Measurements from ENCODE around the gene TMEM238. TPM values are rescaled to one million over a fixed set of nuclear protein-coding genes. Genes with fewer than 3 reads are reported as not detected.

The TMEM238 gene
- total RNA-seq, 2 experiments from 2014 or later = 5.9 to 6.3 TPM

Other genes with a start within 250 kb of the TMEM238 start
- under 1 TPM; 0.47 to 0.50 TPM for gene TNNT1, start 235.1 kb downstream of the TMEM238 start, total RNA-seq
- gene TNNI3, start 226.6 kb downstream of the TMEM238 start, total RNA-seq = under 1 TPM in 1 of 2 experiments, not detected in 1; 0.32 TPM
- gene DNAAF3, start 217.7 kb downstream of the TMEM238 start, total RNA-seq = under 1 TPM; 0.53 to 0.72 TPM
- under 1 TPM in 1 of 2 experiments, not detected in 1; 0.37 TPM for gene SYT5, start 204.0 kb downstream of the TMEM238 start, total RNA-seq
- gene PTPRH, start 174.8 kb downstream of the TMEM238 start, total RNA-seq = not detected
- 1 to 10 TPM; 4.9 to 9.0 TPM for gene TMEM86B, start 155.5 kb downstream of the TMEM238 start, total RNA-seq
- gene PPP6R1, start 125.3 kb downstream of the TMEM238 start, total RNA-seq = 100 to 1,000 TPM; 177 to 201 TPM
- 10 to 100 TPM; 41.1 to 45.2 TPM for gene HSPBP1, start 104.2 kb downstream of the TMEM238 start, total RNA-seq
- 1 to 10 TPM; 4.1 to 4.5 TPM for gene BRSK1, start 100.3 kb downstream of the TMEM238 start, total RNA-seq
- gene TMEM150B, start 59.0 kb downstream of the TMEM238 start, total RNA-seq = not detected
- 10 to 100 TPM; 27.5 to 32.3 TPM for gene KMT5C, start 44.4 kb downstream of the TMEM238 start, total RNA-seq
- gene COX6B2, start 29.6 kb downstream of the TMEM238 start, total RNA-seq = under 1 TPM; 0.14 to 0.30 TPM
- gene GARIN5B, start 21.0 kb downstream of the TMEM238 start, total RNA-seq = not detected
- gene IL11, start 13.8 kb downstream of the TMEM238 start, total RNA-seq = under 1 TPM; 0.09 to 0.18 TPM
- not detected for gene TMEM190, start 7.5 kb downstream of the TMEM238 start, total RNA-seq
- gene RPL28, start 1.6 kb upstream of the TMEM238 start, total RNA-seq = 1,000 to 10,000 TPM; 2,751 to 4,078 TPM
- gene UBE2S, start 23.5 kb upstream of the TMEM238 start, total RNA-seq = 100 to 1,000 TPM; 228 to 342 TPM
- gene SHISA7, start 59.0 kb upstream of the TMEM238 start, total RNA-seq = not detected
- gene ISOC2, start 77.3 kb upstream of the TMEM238 start, total RNA-seq = 10 to 100 TPM; 24.3 to 28.0 TPM
- not detected for gene C19orf85, start 80.5 kb upstream of the TMEM238 start, total RNA-seq
- 1 to 10 TPM; 5.6 to 6.8 TPM for gene ZNF628, start 92.3 kb upstream of the TMEM238 start, total RNA-seq
- 10 to 100 TPM in 1 of 2 experiments, 1 to 10 TPM in 1; 8.2 to 14.8 TPM for gene NAT14, start 100.9 kb upstream of the TMEM238 start, total RNA-seq
- gene SSC5D, start 104.1 kb upstream of the TMEM238 start, total RNA-seq = under 1 TPM; 0.32 to 0.34 TPM
- gene SBK2, start 152.8 kb upstream of the TMEM238 start, total RNA-seq = not detected
- not detected for gene SBK3, start 161.3 kb upstream of the TMEM238 start, total RNA-seq
- gene ZNF579, start 196.6 kb upstream of the TMEM238 start, total RNA-seq = 1 to 10 TPM; 7.2 to 7.5 TPM
- 10 to 100 TPM; 13.6 to 14.7 TPM for gene FIZ1, start 215.2 kb upstream of the TMEM238 start, total RNA-seq
- gene ZNF524, start 216.0 kb upstream of the TMEM238 start, total RNA-seq = 10 to 100 TPM; 16.2 to 18.6 TPM
- gene ZNF865, start 221.4 kb upstream of the TMEM238 start, total RNA-seq = 10 to 100 TPM; 11.4 to 12.1 TPM
- gene ZNF784, start 240.3 kb upstream of the TMEM238 start, total RNA-seq = 1 to 10 TPM; 3.2 to 4.3 TPM

All from activated CD4-positive, alpha-beta T cell treated with anti-CD3 and anti-CD28 coated beads for 36 hours (primary cell).